Hematopoietic multipotent progenitor cell treated with erythropoietin and hydrocortisone succinate and interleukin-3 and kit ligand, for 6 days (in vitro differentiated cells): Measurements from ENCODE around the gene TRIP13.

Experiments
- DNase-seq: peaks from one replicate; pipeline ENCODE4 v3.0.0-alpha.2; 2015

Gene TRIP13

GRCh38 chr5:956941-957747 lies 64.5 kb downstream of the TRIP13 start:
- DNase-seq = no peak

DNA sequence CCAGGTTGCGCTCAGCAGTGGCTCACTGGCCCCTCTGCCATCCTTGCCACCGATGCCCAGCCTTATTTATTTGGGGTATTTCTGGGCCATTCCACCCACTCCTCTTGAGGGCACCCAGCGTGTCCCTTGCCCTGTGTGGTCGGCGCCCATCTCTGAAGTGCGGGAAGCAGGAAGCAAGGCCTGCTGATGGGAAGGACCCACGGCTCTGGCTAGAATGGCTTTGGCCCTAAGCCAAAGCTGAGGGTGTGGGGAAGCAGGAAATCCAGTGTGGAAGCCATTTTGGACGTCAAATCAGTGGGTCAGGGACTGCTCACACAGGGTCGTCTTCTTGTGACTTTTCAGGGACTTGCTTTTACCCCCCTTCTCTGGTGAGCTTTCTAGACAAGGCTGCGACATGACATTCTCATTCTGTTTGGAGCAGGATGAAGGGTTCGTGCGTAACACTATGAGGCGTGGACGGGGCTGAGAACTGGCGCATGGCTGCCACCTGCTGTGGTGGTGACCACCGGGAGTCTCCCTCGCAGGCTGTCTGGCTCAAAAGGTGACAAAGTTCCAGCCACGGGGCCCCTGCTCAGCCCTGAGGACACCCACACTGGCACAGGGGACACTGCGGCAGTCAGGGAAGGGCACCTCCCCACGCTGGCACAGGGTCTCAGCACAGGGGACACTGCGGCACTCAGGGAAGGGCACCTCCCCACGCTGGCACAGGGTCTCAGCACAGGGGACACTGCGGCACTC lies 65.2 kb downstream of the TRIP13 start:
- no peak for DNase-seq

GRCh38 chr5:958701-959571 lies 66.3 kb downstream of the TRIP13 start:
- no peak for DNase-seq

GRCh38 chr5:959581-960531 lies 67.2 kb downstream of the TRIP13 start:
- DNase-seq = no peak

DNA sequence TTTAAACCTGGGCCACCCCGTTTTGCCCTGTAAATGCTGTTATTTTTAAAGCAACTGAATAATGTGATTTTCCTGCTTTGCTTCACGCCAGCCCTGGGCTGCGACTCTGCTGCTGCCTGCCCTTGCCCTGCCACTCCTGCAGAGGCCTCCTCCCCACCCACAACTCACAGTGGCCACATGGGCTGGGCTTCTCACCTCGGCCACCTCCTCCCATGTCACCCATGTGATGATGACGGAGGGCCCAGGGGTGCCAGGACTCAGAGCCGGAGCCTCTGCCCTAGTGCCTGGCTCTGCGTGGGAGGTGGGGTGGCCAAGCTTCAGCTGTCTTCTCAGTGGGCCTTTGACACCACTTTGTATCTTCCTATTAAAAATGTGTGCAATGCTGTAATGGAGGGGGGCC lies 67.9 kb downstream of the TRIP13 start:
- DNase-seq = no peak

DNA sequence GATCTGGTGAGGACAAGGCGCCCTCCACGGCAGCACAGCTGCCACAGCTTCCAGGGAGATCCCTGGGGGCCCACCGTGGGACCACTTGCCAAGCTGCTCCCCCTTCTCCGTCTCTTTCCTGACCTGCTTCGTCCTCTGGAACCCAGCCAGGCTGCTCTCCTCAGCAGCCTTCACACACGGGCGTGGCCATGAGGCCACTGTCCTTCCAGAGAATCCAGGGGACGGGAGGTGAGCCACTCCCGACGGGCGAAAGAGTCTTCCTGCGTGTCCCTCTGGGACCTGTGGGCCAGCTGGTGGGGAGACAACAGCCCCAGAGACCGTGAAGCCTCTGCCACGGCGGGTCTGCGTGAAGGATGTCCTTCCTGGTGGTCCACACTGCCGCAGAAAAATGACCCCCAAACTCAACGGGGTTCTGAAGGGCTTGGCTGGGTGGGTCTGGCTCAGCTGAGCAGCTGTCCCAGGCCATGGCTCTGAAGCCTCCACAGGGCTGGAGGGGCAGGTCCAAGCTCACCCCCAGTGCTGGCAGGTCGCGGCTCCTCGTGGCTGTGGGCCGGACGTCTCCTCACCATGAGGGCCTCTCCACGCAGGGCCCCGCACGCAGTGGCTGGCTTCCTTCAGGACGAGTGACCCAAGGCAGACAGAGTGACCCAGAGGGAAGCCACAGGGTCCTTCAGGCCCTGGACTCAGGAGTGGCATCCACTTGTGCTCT lies 68.5 kb downstream of the TRIP13 start:
- DNase-seq = no peak

DNA sequence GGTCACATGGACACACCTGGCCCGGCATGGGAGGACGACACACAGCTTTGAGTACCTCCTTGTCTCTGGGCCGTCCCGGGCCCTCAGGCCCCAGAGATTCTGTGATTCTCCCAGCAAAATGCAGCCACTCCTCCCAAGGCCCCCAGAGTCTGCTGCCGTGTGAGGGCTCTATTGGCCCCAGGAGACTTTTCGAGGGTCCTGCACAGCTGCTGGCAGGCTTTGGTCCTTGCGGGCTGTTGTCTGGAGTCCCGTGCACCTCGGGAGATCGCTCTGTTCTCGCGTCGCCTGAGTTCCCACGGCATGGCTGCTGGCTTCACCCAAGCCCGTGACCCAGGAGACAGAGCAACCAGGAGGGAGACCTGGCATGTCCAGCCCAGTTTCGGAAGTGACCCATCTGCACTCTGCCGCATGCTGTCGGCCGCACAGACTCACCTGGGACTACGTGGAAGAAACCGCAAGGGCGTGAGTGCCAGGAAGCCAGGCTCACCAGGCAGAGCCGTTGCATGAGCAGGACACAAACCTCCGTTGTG lies 69.1 kb downstream of the TRIP13 start:
- DNase-seq = no peak

- DNase-seq = no peak
Observed at GRCh38 chr5:962386-962785, 69.7 kb downstream of the TRIP13 start.

DNA sequence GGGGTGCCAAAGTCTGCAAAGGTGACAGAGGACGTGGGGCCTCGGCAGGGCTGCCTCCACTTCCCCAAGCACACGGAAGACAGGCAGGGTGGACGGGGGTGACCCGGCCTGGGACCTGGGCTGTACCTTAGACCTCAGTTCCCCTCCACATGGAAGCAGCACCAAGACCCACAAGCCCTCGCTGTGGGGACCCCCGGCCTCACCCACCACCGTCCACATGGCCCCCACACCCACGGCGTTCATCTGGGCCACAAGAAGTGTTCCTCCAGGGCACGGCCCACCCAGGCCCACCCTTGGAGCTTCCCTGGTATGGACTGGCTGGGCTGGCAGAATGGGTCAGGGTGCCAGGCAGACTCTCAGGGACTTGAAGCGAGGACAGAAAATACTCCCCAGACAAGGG lies 70.1 kb downstream of the TRIP13 start:
- DNase-seq = no peak

DNA sequence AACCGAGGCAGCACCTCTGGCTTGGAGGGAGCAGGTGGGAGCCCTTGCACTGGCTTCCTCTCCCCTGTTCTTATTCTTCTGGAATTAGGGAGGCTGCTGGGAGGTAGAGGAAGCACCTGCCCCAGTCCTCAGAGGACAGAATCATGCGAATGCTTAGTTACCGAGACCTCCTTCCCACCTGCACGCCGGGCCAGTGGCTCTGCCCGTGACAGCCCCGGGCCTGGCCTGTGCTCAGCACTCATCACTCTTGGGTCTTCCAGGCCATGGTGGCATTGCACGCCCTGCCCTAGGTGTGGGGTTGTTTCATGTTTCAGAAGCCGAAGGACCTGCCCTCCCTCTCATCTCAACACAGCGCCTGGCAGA lies 70.6 kb downstream of the TRIP13 start:
- no peak for DNase-seq

DNA sequence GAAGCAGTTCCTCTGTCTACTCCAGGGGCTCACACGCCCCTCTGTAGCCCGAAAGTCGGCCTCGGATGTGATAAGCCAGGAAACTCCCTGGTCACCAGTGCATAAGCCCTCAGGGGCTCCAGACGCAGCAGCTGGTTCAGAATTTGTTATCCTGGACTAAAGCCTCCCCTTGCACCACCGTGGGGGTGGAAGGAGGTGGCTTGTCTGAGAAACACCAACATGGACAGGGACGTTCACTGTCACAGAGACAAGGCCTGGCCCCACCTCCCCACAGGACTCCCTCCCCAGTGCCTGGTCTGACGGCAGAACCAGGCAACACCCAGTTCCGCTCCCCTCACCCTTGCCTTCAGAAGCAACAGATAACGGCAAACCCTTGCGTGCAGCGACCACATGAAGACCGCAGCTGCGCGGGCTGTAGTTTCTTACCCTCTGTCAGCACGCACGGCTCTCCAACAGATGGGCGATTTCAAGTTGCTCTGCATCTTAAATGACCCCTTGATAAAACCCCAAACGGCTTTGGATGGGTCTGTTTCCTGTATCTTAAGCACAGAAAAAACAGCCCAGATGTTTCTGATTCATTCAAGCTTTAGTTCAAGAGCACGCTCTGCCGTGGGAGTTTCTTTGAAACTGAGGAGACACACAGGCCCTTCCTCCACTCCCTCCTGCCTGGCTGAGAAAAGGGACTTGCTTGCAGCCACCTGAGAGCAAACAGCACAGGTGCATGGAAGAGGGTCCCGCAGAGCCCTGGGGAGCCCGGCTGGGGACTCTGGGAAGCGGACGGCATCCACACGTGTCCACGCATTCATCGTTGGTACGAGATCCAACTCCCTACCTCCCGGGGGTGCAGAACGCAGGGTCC lies 71.2 kb downstream of the TRIP13 start:
- peak; percentile 77 for DNase-seq

GRCh38 chr5:964821-965220 lies 72.1 kb downstream of the TRIP13 start:
- no peak for DNase-seq

- no peak for DNase-seq
Observed at GRCh38 chr5:965604-966344, 73.1 kb downstream of the TRIP13 start.

DNA sequence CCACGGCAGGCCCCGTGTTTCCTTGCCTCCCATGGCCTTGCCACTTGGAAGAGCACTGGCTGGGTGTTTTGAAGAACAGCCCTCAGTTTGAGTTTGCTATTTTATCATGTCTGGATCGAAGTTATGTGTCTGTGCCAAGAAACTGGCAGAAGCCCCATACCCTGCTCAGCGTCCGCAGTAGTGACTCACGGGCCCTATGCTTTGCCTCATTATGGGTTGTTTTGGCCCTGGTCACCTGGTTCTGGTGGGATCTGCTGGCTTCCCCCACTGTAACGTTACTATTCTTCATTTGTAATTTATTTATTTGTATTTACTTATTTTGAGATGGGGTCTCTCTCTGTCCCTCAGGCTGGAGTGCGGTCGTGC lies 73.6 kb downstream of the TRIP13 start:
- DNase-seq = no peak

GRCh38 chr5:966941-967340 lies 74.3 kb downstream of the TRIP13 start:
- no peak for DNase-seq
